Neural crest cell (in vitro differentiated cells): ENCODE measurements around the gene RASGEF1C. TPM values are rescaled to one million over a fixed set of nuclear protein-coding genes. Genes with fewer than 3 reads are reported as not detected.

Experiments used
- DNase-seq: peaks from one replicate; pipeline ENCODE4 v3.0.0; 2021; ENCODE audit warnings: low read depth, mixed read lengths, low spot score
- H3K27ac Mint-ChIP-seq: one replicate; pipeline ENCODE4 v1.8.0; 2021; ENCODE audit warnings: mild to moderate bottlenecking, mixed read lengths; ENCODE audit not compliant: unreplicated experiment
- H3K27me3 Mint-ChIP-seq: 2 replicates; pipeline ENCODE4 v1.8.0; 2021; ENCODE audit warnings: low read depth, mild to moderate bottlenecking, mixed read lengths
- H3K36me3 Mint-ChIP-seq: 2 replicates; pipeline ENCODE4 v1.8.0; 2021; ENCODE audit warnings: low read depth, mild to moderate bottlenecking, mixed read lengths
- H3K4me1 Mint-ChIP-seq: 2 replicates; pipeline ENCODE4 v1.8.0; 2021; ENCODE audit warnings: mixed read lengths
- H3K4me3 Mint-ChIP-seq: one replicate; pipeline ENCODE4 v1.8.0; 2021; ENCODE audit warnings: mild to moderate bottlenecking, mixed read lengths
- H3K9me3 Mint-ChIP-seq: 2 replicates; pipeline ENCODE4 v1.8.0; 2021; ENCODE audit warnings: mixed read lengths
- total RNA-seq: library from RNA; stranded (reverse); gene quantifications from 2 replicates; pipeline ENCODE4 v1.2.1, GENCODE V29; 2021
- TF ChIP-seq, protein P1 (sequence below): fragments of 200-600 bp; sonication (generic); conservative IDR thresholded peaks from 2 replicates; pipeline ENCODE4 v1.5.0; 2021; ENCODE audit warnings: antibody characterized with exemption, mild to moderate bottlenecking

Gene RASGEF1C
- total RNA-seq, 1 donor from 2014 or later, result 1.7 TPM

GRCh38 chr5:180072556-180072955 lies 136.5 kb downstream of the RASGEF1C start:
- H3K27ac Mint-ChIP-seq, result no peak overlapping the region
- DNase-seq, result no peak
- H3K4me3 Mint-ChIP-seq, result peak overlapping the region; percentile 89
- H3K4me1 Mint-ChIP-seq, result peaks cover 25% of the 10 kb centered on the region
- peaks cover 2% of the 10 kb centered on the region for H3K9me3 Mint-ChIP-seq
- peaks cover 2% of the 10 kb centered on the region for H3K27me3 Mint-ChIP-seq
- TF ChIP-seq, protein P1, sequence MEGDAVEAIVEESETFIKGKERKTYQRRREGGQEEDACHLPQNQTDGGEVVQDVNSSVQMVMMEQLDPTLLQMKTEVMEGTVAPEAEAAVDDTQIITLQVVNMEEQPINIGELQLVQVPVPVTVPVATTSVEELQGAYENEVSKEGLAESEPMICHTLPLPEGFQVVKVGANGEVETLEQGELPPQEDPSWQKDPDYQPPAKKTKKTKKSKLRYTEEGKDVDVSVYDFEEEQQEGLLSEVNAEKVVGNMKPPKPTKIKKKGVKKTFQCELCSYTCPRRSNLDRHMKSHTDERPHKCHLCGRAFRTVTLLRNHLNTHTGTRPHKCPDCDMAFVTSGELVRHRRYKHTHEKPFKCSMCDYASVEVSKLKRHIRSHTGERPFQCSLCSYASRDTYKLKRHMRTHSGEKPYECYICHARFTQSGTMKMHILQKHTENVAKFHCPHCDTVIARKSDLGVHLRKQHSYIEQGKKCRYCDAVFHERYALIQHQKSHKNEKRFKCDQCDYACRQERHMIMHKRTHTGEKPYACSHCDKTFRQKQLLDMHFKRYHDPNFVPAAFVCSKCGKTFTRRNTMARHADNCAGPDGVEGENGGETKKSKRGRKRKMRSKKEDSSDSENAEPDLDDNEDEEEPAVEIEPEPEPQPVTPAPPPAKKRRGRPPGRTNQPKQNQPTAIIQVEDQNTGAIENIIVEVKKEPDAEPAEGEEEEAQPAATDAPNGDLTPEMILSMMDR, result no peak
- H3K36me3 Mint-ChIP-seq, result peaks cover 3% of the 10 kb centered on the region

- H3K9me3 Mint-ChIP-seq, result peaks cover 2% of the 10 kb centered on the region
- no peak overlapping the region for H3K27ac Mint-ChIP-seq
- no peak for DNase-seq
- H3K27me3 Mint-ChIP-seq, result peaks cover 2% of the 10 kb centered on the region
- H3K4me1 Mint-ChIP-seq, result peaks cover 28% of the 10 kb centered on the region
- peaks cover 3% of the 10 kb centered on the region for H3K36me3 Mint-ChIP-seq
- peak overlapping the region; percentile 79 for H3K4me3 Mint-ChIP-seq
- TF ChIP-seq, protein P1, result no peak
Measured at GRCh38 chr5:180072256-180072548, 136.8 kb downstream of the RASGEF1C start.

DNA sequence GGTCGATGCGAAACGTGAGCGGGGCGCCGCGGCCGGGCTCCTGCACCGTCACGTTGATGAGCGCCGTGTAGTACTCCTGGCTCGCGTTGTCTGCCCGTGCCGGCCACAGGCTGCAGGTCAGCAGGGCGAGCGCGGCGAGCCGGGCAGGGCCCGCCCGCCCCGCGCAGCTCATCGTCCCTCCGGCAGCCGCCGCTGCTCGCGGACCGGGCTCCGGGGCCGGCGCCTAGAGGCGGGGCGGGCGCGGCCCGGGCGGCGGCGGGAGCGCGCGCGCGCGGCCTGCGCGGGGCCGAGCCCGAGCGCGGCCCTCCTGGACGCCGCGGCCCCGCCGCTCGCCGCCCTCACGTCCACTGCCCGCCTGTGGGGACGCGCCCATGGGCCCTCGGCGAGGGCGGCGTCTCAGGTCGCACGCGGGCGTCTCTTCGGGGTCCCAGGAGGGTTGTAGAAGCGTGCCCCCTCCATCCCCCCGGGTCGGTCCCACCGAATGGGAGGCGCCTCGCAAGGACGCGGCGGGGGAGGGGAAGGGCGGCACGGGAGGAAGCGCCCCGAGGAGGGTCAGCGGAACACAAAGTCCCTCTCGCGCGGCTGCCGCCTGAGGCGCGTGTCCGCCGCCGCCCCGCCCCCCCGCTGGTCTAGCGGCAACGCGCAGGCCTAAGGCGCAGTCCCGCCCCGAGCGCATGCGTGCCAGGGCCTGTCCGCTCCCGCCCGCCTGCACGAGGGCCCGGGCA lies 137.3 kb downstream of the RASGEF1C start, which contains the start of gene RNF130:
Gene RNF130 (minus strand): TSS at position 229 of the 725 bp plus-strand sequence. CDS start 57 bp downstream, at position 172.
- TF ChIP-seq, protein P1, result no peak
- Mint-ChIP-seq H3K9me3 (peaks cover 2% of the 10 kb centered on the region), H3K27ac (peak within 1 kb of the TSS; percentile 97), H3K4me3 (peak within 1 kb of the TSS; percentile 98), H3K4me1 (peaks cover 31% of the 10 kb centered on the region), H3K36me3 (peaks cover 3% of the 10 kb centered on the region), H3K27me3 (peaks cover 2% of the 10 kb centered on the region)
- DNase-seq, result peak; percentile 89

DNA sequence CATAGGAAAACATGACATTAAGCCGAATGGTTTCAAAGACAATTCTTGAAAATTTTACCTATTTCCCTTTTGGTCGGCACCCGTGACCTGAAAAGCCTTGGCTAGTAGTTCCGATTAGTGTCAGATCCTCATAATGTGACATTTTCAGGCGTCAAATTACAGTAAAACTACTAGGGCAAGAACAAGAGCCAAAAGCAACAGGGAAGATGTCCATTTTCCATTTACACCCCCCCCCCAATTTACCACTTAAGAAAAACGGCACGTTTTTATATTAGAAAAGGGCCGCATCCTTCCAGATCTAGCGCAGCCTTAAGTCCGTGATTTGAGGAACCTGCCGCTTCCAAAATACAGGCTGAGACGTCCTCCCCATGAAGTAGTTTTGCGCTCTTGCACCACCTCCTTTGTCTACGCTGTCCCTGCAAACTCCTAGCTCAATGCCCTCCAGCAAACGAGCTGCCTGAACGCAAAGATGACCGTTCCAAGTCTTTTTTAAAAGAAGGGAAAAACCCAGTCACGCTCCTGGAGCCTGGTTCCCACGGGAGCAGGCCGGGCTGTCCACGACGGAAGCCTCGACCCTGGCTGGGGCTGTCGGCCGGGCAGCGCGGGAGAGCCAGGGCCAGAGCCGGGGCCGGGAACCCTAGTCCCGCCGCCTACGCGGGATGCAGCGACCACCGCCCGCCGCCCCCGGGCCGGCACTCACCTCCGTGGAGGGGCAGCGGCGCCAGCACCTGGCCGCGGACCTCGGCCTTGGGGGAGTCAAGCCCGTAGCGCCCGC lies 138.1 kb downstream of the RASGEF1C start:
- Mint-ChIP-seq H3K27ac (peak overlapping the region; percentile 97), H3K36me3 (peaks cover 6% of the 10 kb centered on the region), H3K27me3 (peaks cover 2% of the 10 kb centered on the region), H3K4me3 (peak overlapping the region; percentile 98), H3K9me3 (peaks cover 2% of the 10 kb centered on the region), H3K4me1 (peaks cover 35% of the 10 kb centered on the region)
- TF ChIP-seq, protein P1, result no peak
- peak; percentile 39 for DNase-seq

GRCh38 chr5:180069589-180070247 lies 139.3 kb downstream of the RASGEF1C start:
- TF ChIP-seq, protein P1, result no peak
- peaks cover 2% of the 10 kb centered on the region for H3K9me3 Mint-ChIP-seq
- H3K4me3 Mint-ChIP-seq, result peak overlapping the region; percentile 98
- peak overlapping the region; percentile 76 for H3K27ac Mint-ChIP-seq
- H3K27me3 Mint-ChIP-seq, result peaks cover 2% of the 10 kb centered on the region
- peaks cover 37% of the 10 kb centered on the region for H3K4me1 Mint-ChIP-seq
- no peak for DNase-seq
- H3K36me3 Mint-ChIP-seq, result peaks cover 7% of the 10 kb centered on the region
